ENCODE results near the gene CD22. TPM values are rescaled to one million over a fixed set of nuclear protein-coding genes. Genes with fewer than 3 reads are reported as not detected.

The CD22 gene
- total and polyA plus RNA-seq, 2 donors (not counting 3 experiments of a cell fraction or from before 2014, with no cell fraction given) = not detected

DNA sequence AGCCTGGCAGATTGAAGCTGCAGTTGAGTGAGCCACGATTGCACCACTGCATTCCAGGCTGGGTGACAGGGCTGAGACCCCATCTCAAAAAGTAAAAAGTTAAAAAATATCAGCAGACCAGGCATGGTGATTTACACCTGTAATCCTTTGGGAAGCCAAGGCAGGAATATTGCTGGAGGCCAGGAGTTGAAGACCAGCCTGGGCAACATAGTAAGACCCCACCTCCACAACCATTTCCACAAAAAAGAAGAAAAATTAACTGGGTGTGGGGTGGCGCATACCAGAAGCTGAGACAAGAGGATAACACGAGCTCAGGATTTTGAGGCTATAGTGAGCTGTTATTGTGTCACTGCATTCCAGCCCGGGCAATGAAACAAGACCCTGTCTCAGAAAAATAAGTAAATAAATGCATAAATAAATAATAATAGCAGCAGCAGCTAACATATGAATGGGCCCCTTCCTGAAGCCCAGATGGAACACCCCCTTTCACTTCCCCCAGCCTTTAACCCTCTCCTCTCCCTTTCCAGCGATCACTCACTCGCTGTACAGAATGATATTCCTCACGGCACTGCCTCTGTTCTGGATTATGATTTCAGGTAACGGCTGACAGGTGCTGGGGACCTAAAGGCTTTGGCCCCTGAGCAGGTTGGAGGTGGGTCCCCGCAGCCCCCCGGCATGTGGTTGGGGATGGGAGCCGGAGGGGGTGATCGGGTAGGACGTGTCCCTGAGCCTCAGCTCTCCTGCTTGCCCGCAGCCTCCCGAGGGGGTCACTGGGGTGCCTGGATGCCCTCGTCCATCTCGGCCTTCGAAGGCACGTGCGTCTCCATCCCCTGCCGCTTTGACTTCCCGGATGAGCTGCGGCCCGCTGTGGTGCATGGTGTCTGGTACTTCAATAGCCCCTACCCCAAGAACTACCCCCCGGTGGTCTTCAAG, 33.9 kb upstream of the CD22 start:
- no peak for DNase-seq (ENCODE audit: low read depth, low spot score)
- TF ChIP-seq MYC (IDR thresholded peaks at IDR 0.05; ENCODE audit: low read depth, low read length) (no peak), GATA2 (IDR thresholded peaks at IDR 0.05; ENCODE audit: insufficient read depth, insufficient read length, low read depth, low read length) (no peak), EZH2 (IDR thresholded peaks at IDR 0.05; ENCODE audit: borderline replicate concordance, low read depth, low read length, severe bottlenecking) (no peak), JUN (IDR thresholded peaks at IDR 0.05; ENCODE audit: borderline replicate concordance, insufficient read depth, insufficient read length, low read depth) (no peak), POLR2AphosphoS5 (IDR thresholded peaks at IDR 0.05; ENCODE audit: insufficient read depth, low read depth, low read length) (no peak), FOS (IDR thresholded peaks at IDR 0.05; ENCODE audit: borderline replicate concordance, insufficient read depth, low read length) (no peak), POLR2A (IDR thresholded peaks at IDR 0.05; ENCODE audit: low read depth, low read length) (no peak)
- TF ChIP-seq, protein P1, sequence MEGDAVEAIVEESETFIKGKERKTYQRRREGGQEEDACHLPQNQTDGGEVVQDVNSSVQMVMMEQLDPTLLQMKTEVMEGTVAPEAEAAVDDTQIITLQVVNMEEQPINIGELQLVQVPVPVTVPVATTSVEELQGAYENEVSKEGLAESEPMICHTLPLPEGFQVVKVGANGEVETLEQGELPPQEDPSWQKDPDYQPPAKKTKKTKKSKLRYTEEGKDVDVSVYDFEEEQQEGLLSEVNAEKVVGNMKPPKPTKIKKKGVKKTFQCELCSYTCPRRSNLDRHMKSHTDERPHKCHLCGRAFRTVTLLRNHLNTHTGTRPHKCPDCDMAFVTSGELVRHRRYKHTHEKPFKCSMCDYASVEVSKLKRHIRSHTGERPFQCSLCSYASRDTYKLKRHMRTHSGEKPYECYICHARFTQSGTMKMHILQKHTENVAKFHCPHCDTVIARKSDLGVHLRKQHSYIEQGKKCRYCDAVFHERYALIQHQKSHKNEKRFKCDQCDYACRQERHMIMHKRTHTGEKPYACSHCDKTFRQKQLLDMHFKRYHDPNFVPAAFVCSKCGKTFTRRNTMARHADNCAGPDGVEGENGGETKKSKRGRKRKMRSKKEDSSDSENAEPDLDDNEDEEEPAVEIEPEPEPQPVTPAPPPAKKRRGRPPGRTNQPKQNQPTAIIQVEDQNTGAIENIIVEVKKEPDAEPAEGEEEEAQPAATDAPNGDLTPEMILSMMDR (IDR thresholded peaks at IDR 0.05; ENCODE audit: extremely low read depth in 1 of 2, insufficient read depth in 1 of 2, low read depth in 1 of 2, low read length in 2 of 2) = no peak
- TF ChIP-seq, protein P2, sequence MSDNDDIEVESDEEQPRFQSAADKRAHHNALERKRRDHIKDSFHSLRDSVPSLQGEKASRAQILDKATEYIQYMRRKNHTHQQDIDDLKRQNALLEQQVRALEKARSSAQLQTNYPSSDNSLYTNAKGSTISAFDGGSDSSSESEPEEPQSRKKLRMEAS (IDR thresholded peaks at IDR 0.05; ENCODE audit: insufficient read depth, insufficient read length) = no peak
- BruUV-seq (replicated peaks) = no TSS peak
- Histone ChIP-seq H3K9me3 (replicated peaks; ENCODE audit: control insufficient read depth, insufficient read depth, low read length) (no peaks in the 10 kb centered on the region), H3K9me1 (replicated peaks; ENCODE audit: control insufficient read depth, extremely low read depth, insufficient read depth, low read length) (no peaks in the 10 kb centered on the region), H3K27me3 (ENCODE audit: control insufficient read depth in 2 of 2, insufficient read depth in 2 of 2, low read length in 2 of 2) (no peaks in the 10 kb centered on the region), H2AFZ (ENCODE audit: low read depth, low read length) (no peak overlapping the region), H3K36me3 (ENCODE audit: control insufficient read depth in 2 of 2, extremely low read depth in 1 of 2, insufficient read depth in 2 of 2, low read length in 2 of 2) (no peaks in the 10 kb centered on the region), H4K20me1 (replicated peaks; ENCODE audit: control insufficient read depth, extremely low read depth, insufficient read depth, low read length) (no peaks in the 10 kb centered on the region), H3K27ac (ENCODE audit: insufficient read depth, low read depth, low read length) (no peak overlapping the region), H3K4me3 (replicated peaks in 1 of 3; ENCODE audit: insufficient read depth in 1 of 3, low read depth in 1 of 3, low read length in 3 of 3) (no peak overlapping the region), H3K4me1 (ENCODE audit: control insufficient read depth, extremely low read depth, insufficient read depth, low read length) (no peaks in the 10 kb centered on the region), H3K4me2 (ENCODE audit: insufficient read depth, low read length) (no peak overlapping the region), H3K79me2 (ENCODE audit: control insufficient read depth, insufficient read depth, low read length) (no peaks in the 10 kb centered on the region), H3K9ac (replicated peaks; ENCODE audit: extremely low read depth, insufficient read depth, low read length) (no peak overlapping the region)
- FAIRE-seq = no peak
- ChIA-PET CTCF (interaction anchor here (1.4 kb wide), 1 partner anchor 18 kb away, joined by 3 read pairs; no protein-coding TSS in a partner anchor), POLR2A (no interaction called here)
- dilution Hi-C loops (cut with MboI; ENCODE audit: extremely low pct_ligation_motif_present, low sequenced_read_pairs) = no loop called here
- intact Hi-C loops (cut with micrococcal nuclease) = no loop called here
